NCI-H446 treated with DMSO at 0.1 percent for 48 hours (cell line): ENCODE results near the gene CTNNB1.

Source experiments
- DNase-seq: peaks from one replicate; lab custom pipeline; 2025; lab: John Stamatoyannopoulos, UW

CTNNB1 gene

GRCh38 chr3:41219424-41219823, 20.1 kb downstream of the CTNNB1 start:
- DNase-seq: no peak

GRCh38 chr3:41220906-41221677, 21.8 kb downstream of the CTNNB1 start:
- DNase-seq: peak; percentile 1

GRCh38 chr3:41222012-41222411, 22.7 kb downstream of the CTNNB1 start:
- no peak for DNase-seq

DNA sequence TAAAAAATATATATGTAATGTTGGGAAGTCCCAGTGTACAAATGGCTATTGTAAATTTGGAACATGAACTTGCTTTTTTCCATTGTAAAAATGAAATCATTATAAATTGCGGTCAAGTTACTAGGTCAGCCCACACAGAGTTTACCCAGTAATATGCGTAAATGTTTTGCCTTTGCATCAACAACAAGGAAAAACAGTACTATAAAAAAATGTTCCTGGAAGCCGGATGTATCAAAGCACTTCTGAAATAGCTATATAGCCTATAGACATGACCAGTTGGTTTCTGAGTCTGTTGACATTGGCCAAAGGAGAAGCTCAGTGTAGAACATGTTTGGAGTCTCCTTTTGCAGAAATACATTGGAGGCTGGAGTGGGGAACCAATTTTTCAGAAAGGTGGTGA, 23.2 kb downstream of the CTNNB1 start:
- no peak for DNase-seq

- no peak for DNase-seq
Observed at GRCh38 chr3:41223078-41223477, 23.8 kb downstream of the CTNNB1 start.

DNA sequence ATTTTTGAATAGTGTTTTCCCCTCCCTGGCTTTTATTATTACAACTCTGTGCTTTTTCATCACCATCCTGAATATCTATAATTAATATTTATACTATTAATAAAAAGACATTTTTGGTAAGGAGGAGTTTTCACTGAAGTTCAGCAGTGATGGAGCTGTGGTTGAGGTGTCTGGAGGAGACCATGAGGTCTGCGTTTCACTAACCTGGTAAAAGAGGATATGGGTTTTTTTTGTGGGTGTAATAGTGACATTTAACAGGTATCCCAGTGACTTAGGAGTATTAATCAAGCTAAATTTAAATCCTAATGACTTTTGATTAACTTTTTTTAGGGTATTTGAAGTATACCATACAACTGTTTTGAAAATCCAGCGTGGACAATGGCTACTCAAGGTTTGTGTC, 24.4 kb downstream of the CTNNB1 start:
- DNase-seq: no peak

DNA sequence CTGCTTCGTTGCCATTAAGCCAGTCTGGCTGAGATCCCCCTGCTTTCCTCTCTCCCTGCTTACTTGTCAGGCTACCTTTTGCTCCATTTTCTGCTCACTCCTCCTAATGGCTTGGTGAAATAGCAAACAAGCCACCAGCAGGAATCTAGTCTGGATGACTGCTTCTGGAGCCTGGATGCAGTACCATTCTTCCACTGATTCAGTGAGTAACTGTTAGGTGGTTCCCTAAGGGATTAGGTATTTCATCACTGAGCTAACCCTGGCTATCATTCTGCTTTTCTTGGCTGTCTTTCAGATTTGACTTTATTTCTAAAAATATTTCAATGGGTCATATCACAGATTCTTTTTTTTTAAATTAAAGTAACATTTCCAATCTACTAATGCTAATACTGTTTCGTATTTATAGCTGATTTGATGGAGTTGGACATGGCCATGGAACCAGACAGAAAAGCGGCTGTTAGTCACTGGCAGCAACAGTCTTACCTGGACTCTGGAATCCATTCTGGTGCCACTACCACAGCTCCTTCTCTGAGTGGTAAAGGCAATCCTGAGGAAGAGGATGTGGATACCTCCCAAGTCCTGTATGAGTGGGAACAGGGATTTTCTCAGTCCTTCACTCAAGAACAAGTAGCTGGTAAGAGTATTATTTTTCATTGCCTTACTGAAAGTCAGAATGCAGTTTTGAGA, 25.0 kb downstream of the CTNNB1 start:
- peak; percentile 1 for DNase-seq

GRCh38 chr3:41234823-41235721, 35.8 kb downstream of the CTNNB1 start:
- peak; percentile 88 for DNase-seq

DNA sequence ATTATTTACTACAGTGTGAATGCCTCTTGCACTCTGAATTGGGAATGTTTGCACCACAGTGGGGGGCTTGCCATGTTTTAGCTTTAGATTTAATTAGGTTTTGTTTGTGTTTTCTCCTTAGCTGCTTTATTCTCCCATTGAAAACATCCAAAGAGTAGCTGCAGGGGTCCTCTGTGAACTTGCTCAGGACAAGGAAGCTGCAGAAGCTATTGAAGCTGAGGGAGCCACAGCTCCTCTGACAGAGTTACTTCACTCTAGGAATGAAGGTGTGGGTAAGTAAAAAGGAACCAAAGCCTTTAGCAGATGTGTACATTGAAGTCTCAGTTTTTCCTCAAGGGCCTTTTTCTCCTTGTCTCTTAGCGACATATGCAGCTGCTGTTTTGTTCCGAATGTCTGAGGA, 36.9 kb downstream of the CTNNB1 start:
- no peak for DNase-seq

DNA sequence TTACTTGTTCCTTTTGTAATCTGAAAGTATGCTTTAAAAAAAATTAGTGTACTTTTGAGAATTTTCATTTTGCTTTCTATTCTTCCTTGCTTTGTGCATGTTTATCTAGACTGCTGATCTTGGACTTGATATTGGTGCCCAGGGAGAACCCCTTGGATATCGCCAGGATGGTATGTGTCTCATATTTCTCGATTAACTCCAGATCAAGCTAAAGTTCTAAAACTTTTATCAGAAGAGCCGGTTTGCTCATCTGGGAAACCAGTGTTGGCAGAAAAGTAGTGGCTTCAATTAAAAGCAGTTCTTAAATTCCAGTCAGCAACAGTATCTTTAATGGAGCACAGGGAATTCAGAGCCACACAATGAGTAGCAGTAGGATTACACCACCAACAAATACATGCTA, 38.6 kb downstream of the CTNNB1 start:
- no peak for DNase-seq

DNA sequence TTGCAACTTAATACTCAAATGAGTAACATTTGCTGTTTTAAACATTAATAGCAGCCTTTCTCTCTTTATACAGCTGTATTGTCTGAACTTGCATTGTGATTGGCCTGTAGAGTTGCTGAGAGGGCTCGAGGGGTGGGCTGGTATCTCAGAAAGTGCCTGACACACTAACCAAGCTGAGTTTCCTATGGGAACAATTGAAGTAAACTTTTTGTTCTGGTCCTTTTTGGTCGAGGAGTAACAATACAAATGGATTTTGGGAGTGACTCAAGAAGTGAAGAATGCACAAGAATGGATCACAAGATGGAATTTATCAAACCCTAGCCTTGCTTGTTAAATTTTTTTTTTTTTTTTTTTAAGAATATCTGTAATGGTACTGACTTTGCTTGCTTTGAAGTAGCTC, 40.3 kb downstream of the CTNNB1 start:
- DNase-seq: no peak

- DNase-seq: no peak
Observed at GRCh38 chr3:41241161-41241560, 41.9 kb downstream of the CTNNB1 start.

DNA sequence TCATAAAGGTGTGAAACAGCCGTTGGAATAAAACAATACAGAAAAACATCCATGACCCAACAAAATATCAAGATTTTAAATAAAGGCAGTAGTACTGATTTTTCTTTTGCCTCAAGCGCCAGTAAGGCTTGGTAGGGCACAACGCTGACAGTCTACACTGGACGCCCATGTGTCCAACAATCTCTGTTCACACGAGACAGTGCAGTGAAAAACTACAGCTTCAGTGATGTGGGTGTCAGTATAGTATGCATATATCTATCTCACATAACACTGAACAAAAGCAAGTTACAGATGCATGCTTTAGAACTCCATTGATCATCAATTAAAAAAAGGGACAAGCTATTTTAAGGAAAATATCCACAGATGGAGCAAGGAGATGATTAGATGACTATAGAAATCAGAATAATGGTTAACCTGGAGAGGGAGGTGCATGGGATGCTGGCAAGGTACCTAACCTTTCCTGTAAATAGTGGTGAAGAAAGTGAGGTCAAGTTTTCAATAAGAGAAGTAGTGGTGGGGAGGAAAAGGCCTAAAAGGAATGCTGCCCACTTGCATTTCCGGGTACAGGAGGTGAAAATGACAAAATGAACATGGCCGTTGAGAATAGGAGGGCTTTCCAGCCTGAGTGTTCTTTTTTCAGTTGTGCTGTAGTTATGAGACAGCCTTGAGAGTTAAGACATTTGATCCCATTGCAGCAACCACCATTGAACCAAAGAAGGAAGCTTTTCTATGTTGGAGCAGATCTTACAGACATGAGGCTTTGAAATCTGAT, 42.7 kb downstream of the CTNNB1 start:
- no peak for DNase-seq

DNA sequence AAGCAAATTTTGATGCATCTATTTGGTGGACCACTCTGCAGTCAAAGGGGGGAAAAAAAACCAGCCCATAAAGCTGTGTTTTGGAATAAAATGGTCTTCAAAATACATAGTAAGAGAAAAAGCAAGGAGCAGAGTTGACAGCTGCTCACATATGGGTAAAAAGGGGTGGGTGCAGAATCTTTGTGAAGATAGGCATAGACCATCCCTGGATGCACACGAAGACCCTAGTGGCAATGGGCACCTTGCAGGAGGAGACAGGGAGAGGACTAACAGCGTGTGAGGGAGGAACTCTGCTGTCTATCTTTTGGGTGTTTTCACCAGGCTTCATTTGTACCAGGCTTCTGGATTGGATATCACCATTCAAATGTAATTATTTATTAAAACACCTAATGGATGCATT, 43.9 kb downstream of the CTNNB1 start:
- no peak for DNase-seq

DNA sequence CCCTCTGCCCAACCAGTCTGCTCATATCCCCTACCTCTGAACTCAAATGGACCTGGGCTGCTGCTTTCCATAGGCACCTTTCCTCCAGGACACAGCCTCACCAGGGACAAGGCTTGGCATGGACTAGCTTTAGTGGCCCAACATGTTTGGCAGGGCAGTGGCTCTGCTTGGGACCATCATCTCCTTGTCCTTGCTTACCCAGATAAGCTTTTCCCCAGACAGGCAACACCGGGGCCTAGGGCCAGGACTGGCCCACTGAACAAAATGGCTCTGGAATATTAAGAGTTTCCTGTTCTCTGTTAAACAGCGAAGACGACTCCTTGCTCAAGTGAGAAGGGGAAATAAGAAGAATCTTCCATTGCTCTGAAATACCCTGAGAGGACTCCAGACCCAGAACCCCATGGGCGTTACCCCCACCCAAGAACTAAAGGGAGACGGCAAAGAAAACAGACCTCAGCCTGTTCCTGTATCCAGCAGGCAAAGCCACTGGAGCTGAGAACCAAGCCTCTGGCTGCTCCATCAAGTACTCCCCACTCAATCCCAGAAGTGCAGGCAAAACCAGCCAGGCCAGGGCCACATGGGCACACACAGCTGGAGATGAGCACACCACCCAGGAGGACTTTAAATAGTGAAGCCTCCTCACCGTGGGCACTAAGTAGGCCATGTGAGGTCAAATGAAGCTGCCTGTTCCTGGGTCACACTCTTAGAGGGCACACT, 45.5 kb downstream of the CTNNB1 start:
- no peak for DNase-seq

DNA sequence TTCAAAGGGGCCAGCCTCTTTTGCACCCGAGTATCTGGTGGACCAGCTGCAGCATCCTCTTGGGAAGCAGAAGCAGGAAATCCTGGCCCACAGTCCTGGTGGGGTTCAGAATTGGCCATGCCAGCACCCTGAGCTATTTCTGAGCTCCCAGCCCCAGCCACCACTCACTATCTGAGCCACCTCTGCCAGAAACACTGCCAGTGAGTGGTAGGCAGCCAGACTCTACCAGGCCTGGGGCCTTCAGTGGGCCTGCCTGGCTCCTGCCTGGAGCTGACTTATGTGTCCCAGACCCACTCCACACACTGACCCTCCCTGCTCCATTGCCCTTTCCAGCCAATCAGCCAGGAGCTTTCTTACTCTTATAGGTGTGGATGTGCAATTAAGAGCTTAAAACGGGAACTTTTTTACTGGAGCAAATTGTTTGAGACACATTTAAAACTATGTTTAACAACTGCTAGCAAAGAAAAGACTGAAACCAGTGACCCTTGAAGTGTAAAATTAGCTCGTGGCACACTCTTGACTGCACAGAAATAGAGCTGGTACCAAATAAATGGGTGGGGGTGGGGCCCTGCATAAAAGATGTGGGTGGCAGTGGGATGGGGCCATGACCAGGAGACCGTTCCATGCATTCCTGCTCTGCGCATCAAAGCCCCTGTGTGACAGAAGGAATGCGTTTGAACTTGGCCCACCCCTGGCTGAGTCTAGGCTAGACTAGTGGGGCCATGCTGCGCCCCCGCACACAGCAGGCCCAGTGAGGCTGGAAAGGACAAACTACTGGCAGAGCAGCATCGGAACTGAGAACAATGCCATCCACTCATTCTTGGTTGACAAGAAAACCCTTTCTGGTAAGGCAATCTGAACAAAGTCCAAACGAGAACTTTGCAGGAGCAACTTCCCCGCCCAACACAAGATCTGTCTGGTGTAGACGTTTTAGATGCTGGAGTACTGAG, 48.0 kb downstream of the CTNNB1 start:
- no peak for DNase-seq

DNA sequence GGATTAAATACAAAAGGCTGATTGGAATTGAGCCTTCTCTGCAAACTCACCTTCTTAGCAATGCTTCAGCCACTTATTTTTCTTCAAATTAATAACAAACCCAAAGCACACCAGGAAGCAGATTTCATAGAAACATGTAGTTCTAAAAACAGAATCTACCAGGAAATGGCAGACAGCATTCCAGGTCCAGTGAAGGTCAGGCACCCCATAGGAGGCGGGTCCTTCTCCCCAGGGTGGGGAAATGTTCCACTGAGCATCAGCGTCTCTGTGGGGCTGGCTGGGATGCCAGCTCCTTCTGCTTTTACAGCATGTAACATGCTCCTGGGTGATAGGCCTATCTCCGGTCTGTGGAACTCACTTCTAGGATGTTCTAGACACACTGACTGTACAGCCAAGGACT, 49.2 kb downstream of the CTNNB1 start:
- DNase-seq: no peak

DNA sequence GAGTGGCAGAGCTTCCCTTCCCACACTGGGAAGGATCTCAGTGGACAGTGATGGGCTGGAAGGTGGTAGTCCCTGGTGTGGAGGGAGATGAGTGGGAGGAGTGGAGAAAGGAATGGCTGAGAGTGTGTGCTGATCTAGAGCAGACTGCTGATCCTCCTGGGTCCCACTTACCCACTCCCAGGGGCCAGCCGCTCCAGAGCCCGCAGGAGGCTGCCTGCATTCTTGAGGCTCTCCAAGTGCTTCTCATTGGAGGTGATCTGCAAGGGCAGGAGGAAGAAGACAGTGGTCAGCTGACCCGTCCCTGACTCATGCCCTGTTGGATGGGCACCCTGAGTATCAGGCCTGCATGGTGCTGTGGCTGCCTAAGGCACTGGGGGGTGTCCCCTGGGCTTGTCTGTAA, 50.0 kb downstream of the CTNNB1 start:
- DNase-seq: no peak

- no peak for DNase-seq
Observed at GRCh38 chr3:41250825-41251224, 51.5 kb downstream of the CTNNB1 start.

DNA sequence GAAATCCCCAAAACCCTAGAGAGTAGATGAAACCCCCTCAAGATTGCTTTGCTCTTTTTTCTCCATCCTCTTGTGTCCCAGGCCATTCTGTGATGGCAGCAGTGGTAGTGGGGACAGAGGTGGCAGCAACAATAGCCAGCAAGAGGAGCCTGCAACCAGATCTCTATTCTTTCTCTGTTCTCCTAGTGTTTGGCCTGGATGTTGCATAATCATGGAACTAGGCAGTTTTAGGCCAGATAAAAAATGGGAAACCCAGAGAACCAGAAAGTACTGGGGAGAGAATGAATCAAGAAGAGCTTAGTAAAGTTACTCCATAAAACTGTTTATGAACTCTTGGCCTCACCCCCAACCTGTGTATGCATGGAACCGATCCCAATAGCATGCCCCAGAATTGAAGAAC, 52.3 kb downstream of the CTNNB1 start:
- DNase-seq: no peak
